Epithelial cell of proximal tubule (primary cell): ENCODE results near the gene ADAMTS9. TPM values are rescaled to one million over a fixed set of nuclear protein-coding genes. Genes with fewer than 3 reads are reported as not detected.
A peak's percentile ranks its signal among the peaks of the same experiment; 100 is the strongest.

Source experiments
- DNase-seq: peaks from one replicate; pipeline ENCODE4 v3.0.0-alpha.2; 2011; ENCODE audit warnings: low read depth
- H3K4me3 ChIP-seq: 2 replicates; pipeline ENCODE4 v1.5.1; 2011; ENCODE audit warnings: low read depth, mild to moderate bottlenecking, low read length
- total RNA-seq: library from RNA; depleted of rRNA; stranded (reverse); fragments of >200 nt; gene quantifications from 2 replicates; pipeline ENCODE4 v1.2.3, GENCODE V29; 2015
- TF ChIP-seq, protein P1 (sequence below): conservative IDR thresholded peaks from 2 replicates; pipeline ENCODE4 v1.5.1; 2012; ENCODE audit warnings: low read depth, mild to moderate bottlenecking, low read length

ADAMTS9 gene, protein sequence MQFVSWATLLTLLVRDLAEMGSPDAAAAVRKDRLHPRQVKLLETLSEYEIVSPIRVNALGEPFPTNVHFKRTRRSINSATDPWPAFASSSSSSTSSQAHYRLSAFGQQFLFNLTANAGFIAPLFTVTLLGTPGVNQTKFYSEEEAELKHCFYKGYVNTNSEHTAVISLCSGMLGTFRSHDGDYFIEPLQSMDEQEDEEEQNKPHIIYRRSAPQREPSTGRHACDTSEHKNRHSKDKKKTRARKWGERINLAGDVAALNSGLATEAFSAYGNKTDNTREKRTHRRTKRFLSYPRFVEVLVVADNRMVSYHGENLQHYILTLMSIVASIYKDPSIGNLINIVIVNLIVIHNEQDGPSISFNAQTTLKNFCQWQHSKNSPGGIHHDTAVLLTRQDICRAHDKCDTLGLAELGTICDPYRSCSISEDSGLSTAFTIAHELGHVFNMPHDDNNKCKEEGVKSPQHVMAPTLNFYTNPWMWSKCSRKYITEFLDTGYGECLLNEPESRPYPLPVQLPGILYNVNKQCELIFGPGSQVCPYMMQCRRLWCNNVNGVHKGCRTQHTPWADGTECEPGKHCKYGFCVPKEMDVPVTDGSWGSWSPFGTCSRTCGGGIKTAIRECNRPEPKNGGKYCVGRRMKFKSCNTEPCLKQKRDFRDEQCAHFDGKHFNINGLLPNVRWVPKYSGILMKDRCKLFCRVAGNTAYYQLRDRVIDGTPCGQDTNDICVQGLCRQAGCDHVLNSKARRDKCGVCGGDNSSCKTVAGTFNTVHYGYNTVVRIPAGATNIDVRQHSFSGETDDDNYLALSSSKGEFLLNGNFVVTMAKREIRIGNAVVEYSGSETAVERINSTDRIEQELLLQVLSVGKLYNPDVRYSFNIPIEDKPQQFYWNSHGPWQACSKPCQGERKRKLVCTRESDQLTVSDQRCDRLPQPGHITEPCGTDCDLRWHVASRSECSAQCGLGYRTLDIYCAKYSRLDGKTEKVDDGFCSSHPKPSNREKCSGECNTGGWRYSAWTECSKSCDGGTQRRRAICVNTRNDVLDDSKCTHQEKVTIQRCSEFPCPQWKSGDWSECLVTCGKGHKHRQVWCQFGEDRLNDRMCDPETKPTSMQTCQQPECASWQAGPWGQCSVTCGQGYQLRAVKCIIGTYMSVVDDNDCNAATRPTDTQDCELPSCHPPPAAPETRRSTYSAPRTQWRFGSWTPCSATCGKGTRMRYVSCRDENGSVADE (N-terminal part only)
- 16.9 and 92.7 TPM in 2 replicates for total RNA-seq

DNA sequence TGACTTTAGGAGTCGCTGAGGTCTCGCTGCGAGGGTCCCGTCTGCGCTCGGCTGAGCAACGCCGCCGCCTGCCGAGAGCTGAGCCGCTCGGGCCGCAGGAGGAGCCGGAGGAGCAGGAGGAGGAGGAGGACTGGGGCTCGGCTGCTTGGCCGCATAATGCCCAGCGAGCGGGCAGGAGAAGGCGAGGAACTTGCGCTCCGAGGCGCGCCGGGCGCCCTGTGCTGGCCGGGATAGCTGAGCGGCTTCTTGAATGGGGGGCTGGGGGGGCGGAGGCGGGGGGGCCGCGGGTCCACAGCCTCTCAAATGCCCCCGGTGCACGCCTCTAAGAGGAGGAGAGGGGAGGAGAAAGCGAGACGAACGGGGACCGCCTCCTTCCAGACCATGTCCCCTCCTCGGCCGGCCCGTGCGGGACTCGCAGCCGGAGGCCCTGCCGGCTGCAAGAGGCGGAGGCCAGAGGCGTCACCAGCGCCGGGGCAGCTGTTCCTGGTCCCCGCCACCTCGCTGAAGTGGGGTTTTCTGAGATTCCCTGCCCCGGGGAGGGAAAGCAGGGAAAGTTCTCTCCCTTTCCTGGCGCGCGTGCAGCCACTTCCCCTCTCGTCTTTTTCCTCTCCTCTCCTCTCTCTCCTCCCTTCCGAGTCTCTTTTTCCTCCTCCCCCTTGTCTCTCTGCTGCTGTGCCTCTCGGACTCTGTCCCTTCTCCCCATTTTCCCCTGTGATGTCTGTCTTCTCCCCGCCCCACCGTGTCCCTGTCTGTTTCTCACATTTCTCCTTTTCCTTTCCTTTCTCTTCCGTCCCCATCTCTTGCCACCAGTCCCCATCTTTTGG lies at the start of gene ADAMTS9:
Gene ADAMTS9, minus strand, starts transcription at position 220 of the 824 bp plus-strand sequence. CDS start 343 bp downstream, outside the sequence.
- H3K4me3 ChIP-seq = peak within 1 kb of the TSS; percentile 83
- DNase-seq = no peak
- TF ChIP-seq, protein P1, sequence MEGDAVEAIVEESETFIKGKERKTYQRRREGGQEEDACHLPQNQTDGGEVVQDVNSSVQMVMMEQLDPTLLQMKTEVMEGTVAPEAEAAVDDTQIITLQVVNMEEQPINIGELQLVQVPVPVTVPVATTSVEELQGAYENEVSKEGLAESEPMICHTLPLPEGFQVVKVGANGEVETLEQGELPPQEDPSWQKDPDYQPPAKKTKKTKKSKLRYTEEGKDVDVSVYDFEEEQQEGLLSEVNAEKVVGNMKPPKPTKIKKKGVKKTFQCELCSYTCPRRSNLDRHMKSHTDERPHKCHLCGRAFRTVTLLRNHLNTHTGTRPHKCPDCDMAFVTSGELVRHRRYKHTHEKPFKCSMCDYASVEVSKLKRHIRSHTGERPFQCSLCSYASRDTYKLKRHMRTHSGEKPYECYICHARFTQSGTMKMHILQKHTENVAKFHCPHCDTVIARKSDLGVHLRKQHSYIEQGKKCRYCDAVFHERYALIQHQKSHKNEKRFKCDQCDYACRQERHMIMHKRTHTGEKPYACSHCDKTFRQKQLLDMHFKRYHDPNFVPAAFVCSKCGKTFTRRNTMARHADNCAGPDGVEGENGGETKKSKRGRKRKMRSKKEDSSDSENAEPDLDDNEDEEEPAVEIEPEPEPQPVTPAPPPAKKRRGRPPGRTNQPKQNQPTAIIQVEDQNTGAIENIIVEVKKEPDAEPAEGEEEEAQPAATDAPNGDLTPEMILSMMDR = no peak

DNA sequence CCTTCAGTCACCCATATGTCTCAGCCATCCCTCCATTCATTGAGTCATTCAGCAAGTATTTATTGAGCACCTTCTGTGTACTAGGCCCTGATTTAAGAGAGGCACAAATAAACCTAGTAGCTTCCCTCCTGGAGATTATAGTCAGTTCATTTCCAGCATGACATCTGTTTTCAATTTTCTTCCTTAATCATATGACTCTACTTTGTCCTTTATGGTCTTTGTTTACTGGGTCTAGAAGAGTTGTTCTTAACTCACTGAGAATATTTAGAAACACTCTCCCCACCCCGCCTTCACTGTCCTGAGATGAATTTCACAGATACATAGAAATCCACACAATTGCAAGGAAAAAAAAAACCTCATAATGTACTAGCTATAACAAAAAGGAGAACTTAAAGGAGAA lies 44.8 kb upstream of the ADAMTS9 start:
- no peak for DNase-seq
- TF ChIP-seq, protein P1 = no peak
- no peak overlapping the region for H3K4me3 ChIP-seq

DNA sequence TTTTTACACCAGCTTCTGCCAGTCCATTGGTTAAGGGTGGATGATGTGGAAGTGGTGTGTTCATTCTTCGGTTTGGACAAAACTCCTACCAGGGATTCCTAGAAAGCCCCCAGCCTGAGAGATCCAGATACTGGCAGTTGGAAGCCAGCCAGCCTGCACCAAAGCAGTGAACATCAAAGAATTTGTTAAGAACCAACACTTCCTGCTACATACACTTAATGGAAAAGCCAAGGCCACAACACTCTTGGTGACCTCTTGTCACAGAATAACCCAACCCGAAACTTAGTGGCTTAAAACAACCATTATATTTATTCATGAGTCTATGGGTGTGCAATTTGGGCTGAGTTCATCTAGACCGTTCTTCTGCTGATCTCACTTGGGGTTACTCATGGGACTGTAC lies 42.9 kb upstream of the ADAMTS9 start:
- TF ChIP-seq, protein P1 = no peak
- DNase-seq = no peak
- no peak overlapping the region for H3K4me3 ChIP-seq

DNA sequence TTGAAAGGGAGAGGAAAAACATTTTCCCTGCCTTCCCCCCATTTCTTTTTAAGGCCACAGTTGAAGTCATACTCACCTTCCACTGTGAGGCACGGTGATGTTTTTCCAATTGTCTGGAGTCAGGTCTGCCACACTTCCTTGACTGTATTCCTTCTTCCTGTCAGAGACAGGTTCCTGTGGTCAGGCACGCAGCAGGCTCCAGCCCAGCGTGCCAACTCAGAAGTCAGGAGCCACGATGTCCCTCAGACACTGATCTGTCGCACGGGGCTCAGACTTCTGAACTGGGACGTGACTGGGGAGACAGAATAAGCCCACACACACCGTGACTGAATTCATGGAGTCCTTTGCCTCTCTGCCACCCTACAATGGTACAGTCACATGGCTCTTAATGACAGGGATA lies 41.2 kb upstream of the ADAMTS9 start:
- DNase-seq = no peak
- TF ChIP-seq, protein P1 = no peak
- H3K4me3 ChIP-seq = no peak overlapping the region

DNA sequence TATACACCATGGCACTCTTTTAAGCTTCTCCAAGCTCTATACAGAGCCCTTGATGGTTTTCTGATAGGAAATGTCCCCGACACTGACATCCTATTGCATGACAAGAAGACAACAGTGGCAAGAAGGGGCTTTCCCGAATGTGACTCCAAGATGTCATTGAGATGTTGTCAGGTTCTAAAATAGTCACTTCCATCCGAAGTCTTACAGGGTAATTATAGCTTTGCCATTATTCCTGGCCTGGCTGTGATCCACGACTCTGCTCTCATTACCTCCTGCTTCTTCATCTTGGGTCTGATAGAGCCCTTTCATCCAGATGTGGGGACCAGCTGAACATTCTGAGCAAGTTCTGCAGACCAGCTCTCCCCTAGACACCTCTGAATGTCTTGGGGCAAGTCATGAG lies 40.6 kb upstream of the ADAMTS9 start:
- H3K4me3 ChIP-seq = no peak overlapping the region
- no peak for DNase-seq
- TF ChIP-seq, protein P1 = no peak

DNA sequence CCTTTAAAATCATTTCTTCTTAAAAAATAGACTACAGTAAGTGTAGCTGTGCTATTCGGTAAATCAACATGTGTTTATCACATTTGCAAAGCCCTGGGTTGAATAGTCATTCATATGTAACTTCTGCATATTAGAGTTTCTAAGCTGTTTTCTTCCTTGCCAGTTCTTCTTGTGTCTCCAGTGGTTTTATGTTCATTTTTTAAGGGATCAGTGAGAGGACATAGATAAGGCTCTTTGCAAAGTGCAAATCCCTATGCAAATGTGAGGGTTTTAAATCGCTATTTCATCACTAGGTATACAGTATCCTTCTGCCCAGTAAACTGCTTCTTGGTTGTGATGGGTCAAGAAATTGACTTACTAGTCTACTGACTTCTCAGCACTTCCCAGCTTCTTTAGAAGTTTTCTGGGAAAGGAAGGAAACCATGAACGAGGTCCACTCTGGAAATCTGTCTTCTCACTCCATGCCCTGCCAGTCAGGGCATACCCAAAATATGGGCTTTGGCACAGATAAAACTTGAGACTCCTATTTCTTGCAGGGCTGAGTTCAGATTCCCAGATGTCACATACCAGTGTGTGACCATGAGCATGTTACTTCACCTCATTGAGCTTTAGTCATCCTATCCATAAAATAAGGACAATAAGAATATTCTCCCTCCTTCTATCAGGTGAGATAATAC lies 38.8 kb upstream of the ADAMTS9 start:
- TF ChIP-seq, protein P1 = no peak
- H3K4me3 ChIP-seq = no peak overlapping the region
- DNase-seq = no peak
